COR-L47 (cell line): ENCODE measurements around the gene SEC61A1.

Source experiments
- DNase-seq: peaks from one replicate; lab custom pipeline; 2025; lab: John Stamatoyannopoulos, UW

Gene SEC61A1

DNA sequence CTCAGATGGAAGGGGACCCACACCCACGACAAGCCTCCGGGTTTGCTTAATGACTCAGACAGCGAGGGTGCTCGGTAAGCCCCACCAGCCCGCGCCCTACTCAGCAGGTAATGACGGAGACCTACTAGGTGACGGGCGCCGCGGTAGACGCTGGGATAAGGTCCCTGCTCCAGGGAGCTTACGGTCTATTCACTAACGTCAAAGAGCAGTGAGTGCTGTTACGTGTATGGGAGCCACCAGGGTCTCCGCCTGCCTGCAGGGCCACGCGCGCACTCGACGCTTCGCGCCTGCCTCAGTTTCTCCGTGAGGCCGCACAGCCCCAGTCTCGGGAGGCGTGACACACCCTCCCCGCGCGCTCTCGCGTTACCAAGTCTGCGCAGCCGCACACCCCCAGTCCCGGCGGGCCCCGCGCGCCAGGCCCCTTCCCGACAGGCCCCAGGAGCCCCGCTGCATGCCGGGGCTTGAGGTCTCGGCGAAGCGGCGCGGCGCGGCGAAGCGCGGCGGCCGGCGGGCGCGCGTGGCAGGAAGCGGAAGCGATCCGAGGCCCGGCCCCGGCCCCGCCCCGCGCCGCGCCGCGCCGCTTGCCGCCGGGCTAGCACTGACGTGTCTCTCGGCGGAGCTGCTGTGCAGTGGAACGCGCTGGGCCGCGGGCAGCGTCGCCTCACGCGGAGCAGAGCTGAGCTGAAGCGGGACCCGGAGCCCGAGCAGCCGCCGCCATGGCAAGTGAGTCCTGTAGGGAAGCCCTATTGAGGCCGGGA, at the start of gene SEC61A1:
Gene SEC61A1 (plus strand): TSS at position 601 of the 758 bp plus-strand sequence. CDS start 116 bp downstream, at position 717.
- DNase-seq, result peak; percentile 97

GRCh38 chr3:128004661-128005060, 47.6 kb upstream of the SEC61A1 start:
- no peak for DNase-seq

GRCh38 chr3:128006061-128007032, 45.9 kb upstream of the SEC61A1 start:
- no peak for DNase-seq

GRCh38 chr3:128007033-128007424, 45.2 kb upstream of the SEC61A1 start:
- no peak for DNase-seq

DNA sequence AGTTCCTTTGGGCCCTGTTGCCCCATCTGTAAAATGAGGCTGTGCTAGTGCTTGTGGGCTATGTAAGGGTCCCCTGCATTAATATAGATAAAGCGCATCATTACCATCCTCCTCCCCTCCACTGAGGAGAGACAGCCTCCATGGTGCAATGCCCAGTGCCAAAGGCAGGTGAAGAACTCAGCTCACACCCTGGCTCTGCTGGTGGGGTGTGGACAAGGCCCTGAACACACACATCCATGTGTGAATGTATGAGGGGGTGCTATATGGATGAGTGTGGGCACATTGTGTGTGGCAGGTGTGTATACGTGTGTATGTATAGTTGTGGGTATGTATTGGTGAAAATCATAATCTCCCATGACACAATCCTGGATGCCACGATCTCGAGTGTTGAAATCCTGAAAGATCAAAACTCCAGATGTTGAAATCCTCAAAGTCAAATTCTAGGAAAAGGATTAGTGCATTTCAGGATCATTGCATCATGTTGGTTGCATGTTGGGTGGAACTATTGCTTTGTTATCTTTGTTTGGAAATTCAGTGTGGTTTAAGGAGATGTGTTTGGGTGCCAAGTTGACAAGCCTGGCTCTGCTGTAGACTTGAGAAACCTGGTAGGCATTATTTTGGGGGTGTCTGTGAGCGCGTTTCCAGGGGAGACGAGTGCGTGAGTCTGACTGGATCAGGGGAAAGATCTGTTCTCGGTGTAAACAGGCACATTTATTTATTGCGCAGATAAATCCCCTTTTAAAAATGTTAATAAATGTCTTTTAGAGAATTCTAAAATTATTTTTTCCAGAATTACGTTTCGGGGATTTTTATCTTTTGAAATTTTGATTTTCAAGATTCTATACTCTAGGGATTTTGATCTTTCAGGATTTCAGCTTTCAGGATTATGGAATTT, 42.0 kb upstream of the SEC61A1 start:
- DNase-seq, result no peak

GRCh38 chr3:128011140-128011539, 41.1 kb upstream of the SEC61A1 start:
- peak; percentile 71 for DNase-seq

DNA sequence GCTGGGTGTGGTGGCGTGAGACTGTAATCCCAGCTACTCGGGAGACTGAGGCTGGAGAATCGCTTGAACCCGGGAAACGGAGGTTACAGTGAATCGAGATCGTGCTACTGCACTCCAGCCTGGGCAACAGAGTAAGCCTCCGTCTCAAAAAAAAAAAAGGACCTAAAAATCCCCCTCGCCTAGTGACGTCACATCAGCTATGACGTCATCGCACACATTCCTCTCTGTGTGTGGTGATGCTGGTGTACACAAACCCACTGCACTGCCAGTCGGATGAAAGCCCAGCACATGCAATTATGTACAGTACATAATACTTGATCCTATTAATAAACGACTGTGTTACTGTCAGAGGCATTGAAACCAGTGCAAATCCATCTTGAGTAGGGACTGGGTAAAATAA, 40.2 kb upstream of the SEC61A1 start:
- DNase-seq, result no peak

GRCh38 chr3:128014548-128014947, 37.7 kb upstream of the SEC61A1 start:
- DNase-seq, result no peak

- DNase-seq, result no peak
Observed at GRCh38 chr3:128016502-128016901, 35.7 kb upstream of the SEC61A1 start.

- no peak for DNase-seq
Observed at GRCh38 chr3:128021768-128022372, 30.4 kb upstream of the SEC61A1 start.

GRCh38 chr3:128033102-128033501, 19.1 kb upstream of the SEC61A1 start:
- DNase-seq, result no peak

GRCh38 chr3:128036119-128036518, 16.1 kb upstream of the SEC61A1 start:
- DNase-seq, result no peak

GRCh38 chr3:128040041-128040440, 12.2 kb upstream of the SEC61A1 start:
- DNase-seq, result no peak

- no peak for DNase-seq
Observed at GRCh38 chr3:128040660-128041059, 11.6 kb upstream of the SEC61A1 start.

DNA sequence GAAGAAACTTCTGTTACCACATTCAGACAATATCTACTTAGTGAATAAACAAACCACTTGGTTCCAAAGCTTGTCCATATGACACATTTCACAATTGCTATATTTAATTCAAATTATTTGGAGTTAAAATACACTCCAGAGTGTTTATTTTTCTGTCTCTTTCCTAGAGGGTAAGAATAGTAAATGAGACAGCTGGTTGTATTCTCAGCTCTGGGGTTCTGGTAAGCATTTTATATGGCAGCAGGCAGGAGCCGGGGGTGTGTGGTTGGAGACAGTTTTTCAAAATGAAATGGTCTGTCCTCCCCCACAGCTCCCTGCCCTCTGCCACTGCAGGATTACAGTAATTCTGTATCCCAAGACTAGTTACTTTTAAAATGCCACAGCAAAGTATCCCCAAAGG, 10.9 kb upstream of the SEC61A1 start:
- no peak for DNase-seq

DNA sequence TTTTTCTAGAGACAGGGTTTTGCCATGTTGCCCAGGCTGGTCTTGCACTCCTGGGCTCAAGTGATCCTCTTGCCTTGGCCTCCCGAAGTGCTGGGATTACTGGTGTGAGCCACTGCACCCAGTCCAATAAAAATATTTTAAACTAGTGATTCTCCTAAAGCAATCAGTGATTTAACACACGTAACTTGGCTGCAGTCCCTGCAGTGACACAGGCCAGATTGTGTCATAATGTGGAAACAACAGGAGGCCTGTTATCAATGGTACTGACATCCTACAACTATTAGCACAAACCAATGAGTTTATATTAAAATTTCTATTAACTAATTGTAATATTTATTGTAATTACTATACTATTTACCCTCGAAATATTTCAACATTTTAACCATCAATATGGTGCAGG, 1.6 kb upstream of the SEC61A1 start:
- no peak for DNase-seq

DNA sequence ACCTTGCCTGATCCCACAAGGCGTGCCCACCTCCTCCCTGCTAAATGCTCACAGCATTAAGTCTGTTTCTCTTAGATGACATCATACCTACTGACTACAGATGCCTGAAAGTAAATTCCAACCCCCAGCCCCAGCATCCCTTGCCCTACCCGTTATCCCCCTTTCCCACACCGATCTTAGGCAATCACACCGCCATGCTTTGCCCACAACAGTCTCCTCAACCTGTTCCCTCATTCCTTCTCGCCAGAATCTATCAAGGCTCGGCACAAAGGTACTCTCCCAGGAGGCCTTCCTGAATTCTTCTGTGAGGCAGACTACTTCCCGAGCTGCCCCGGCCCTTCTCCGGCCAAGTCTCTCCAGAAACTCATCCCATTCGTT, 789 bp upstream of the SEC61A1 start:
- no peak for DNase-seq

- DNase-seq, result no peak
Observed at GRCh38 chr3:128052595-128053351, 536 bp downstream of the SEC61A1 start.

GRCh38 chr3:128053614-128054013, 1.4 kb downstream of the SEC61A1 start:
- no peak for DNase-seq

DNA sequence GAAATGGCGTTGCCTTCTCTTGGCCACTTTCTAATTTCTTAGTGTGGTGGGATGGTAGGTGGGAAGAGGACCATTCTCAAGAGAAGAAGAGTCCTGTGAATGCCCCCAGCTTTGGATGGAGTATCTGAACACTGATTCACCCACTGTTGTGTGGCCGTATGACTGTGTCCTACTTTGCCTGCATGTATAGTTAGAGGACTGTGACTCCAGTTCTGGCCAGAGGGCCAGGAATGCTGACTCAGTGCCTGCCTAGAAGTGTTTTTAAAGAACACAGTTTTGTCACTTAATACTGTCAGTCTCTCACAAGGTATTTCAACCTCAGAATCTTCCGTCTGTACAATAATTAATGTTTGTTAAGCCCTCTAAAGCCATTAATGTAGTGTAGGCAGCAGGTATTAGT, 2.1 kb downstream of the SEC61A1 start:
- no peak for DNase-seq

GRCh38 chr3:128056258-128056657, 4.0 kb downstream of the SEC61A1 start:
- no peak for DNase-seq
